HCT116 (cell line): ENCODE measurements around the gene C17orf100. TPM values are rescaled to one million over a fixed set of nuclear protein-coding genes. Genes with fewer than 3 reads are reported as not detected.

Source experiments
- ATAC-seq: fragments of 200-7000 bp; cut with Tn5 transposase; 2 replicates; pipeline ENCODE4 v1.9.1; 2020; ENCODE audit warnings: mild to moderate bottlenecking, moderate library complexity
- BruUV-seq: library from RNA; stranded (reverse); fragments of 400-500 nt; replicated peaks from 2 replicates; lab custom pipeline; 2021; lab: Mats Ljungman, UMichigan
- CTCF ChIA-PET: fragments of 300-600 bp; sonication (Branson Sonifier 250); formaldehyde crosslinking; loops from one replicate; lab custom pipeline; 2021; ENCODE audit warnings: antibody characterized with exemption; lab: Charles Lee
- POLR2A ChIA-PET: fragments of 300-600, 350-600 bp; sonication (Branson Sonifier 250); formaldehyde crosslinking; loops from one replicate; lab custom pipeline; 2021; ENCODE audit warnings: antibody characterized with exemption; lab: Charles Lee
- RAD21 ChIA-PET, 2 experiments: fragments of 300-600 bp; sonication (Branson Sonifier 250); formaldehyde crosslinking; loops; one replicate each; lab custom pipeline; 2023; ENCODE audit warnings: low total read pairs in 2 of 2; ENCODE audit not compliant: uncharacterized antibody in 2 of 2, unreplicated experiment in 2 of 2, low non-redundant PET in 1 of 2; lab: Charles Lee
- DNase-seq: peaks from one replicate; pipeline ENCODE4 v3.0.0-alpha.2; 2010; ENCODE audit warnings: low read depth, low spot score
- H2AFZ ChIP-seq: fragments of 200-600 bp; shearing (Covaris generic), sonication (generic); 2 replicates; pipeline ENCODE4 v1.6.1; 2017; ENCODE audit warnings: low read depth, mixed run types, mixed read lengths, antibody characterized with exemption, low read length; ENCODE audit not compliant: poor library complexity, severe bottlenecking
- H3K27ac ChIP-seq: 2 replicates; pipeline ENCODE4 v1.5.1; 2012; ENCODE audit warnings: low read depth, low read length
- H3K27me3 ChIP-seq: fragments of 200-600 bp; sonication (generic); 2 replicates; pipeline ENCODE4 v1.6.1; 2016; ENCODE audit warnings: mixed run types, low read length, mixed read lengths; ENCODE audit not compliant: insufficient read depth
- H3K36me3 ChIP-seq, 2 experiments: fragments of 200-500 bp in 1 of 2; fragments of 200-600 bp in 1 of 2; sonication (Bioruptor generic) in 1 of 2; sonication (generic) in 1 of 2; 2 replicates each; pipeline versions ENCODE4 v1.5.1 to v1.6.1; 2014 to 2016; ENCODE audit warnings: low read length in 2 of 2, inconsistent platforms in 1 of 2, mixed read lengths in 1 of 2, mixed run types in 1 of 2; ENCODE audit not compliant: insufficient read depth in 2 of 2, control insufficient read depth in 1 of 2
- H3K4me1 ChIP-seq, 2 experiments: fragments of 200-600 bp in 1 of 2; sonication (generic) in 1 of 2; 2 replicates each; pipeline versions ENCODE4 v1.5.1 to v1.6.1; 2012 to 2017; ENCODE audit warnings: low read length in 2 of 2, inconsistent platforms in 1 of 2, mild to moderate bottlenecking in 1 of 2, mixed read lengths in 1 of 2, mixed run types in 1 of 2, moderate library complexity in 1 of 2; ENCODE audit not compliant: insufficient read depth in 2 of 2, control insufficient read depth in 1 of 2
- H3K4me2 ChIP-seq: fragments of 200-600 bp; sonication (generic); 2 replicates; pipeline ENCODE4 v1.6.1; 2017; ENCODE audit warnings: mixed run types, low read length, mixed read lengths
- H3K4me3 ChIP-seq, 2 experiments: fragments of 200-600 bp in 1 of 2; sonication (generic) in 1 of 2; replicated peaks in 1 of 2; 2 replicates each; pipeline ENCODE4 v1.5.1; 2011 to 2016; ENCODE audit warnings: low read length in 2 of 2, control low read depth in 1 of 2, low read depth in 1 of 2, mild to moderate bottlenecking in 1 of 2, mixed read lengths in 1 of 2, mixed run types in 1 of 2
- H3K79me2 ChIP-seq: fragments of 200-600 bp; sonication (generic); 2 replicates; pipeline ENCODE4 v1.6.1; 2017; ENCODE audit warnings: mild to moderate bottlenecking, mixed run types, low read length, moderate library complexity, mixed read lengths; ENCODE audit not compliant: insufficient read depth
- H3K9ac ChIP-seq: fragments of 200-600 bp; sonication (generic); 2 replicates; pipeline ENCODE4 v1.6.1; 2016; ENCODE audit warnings: low read length, mixed read lengths
- H3K9me2 ChIP-seq: fragments of 200-600 bp; sonication (generic), shearing (Covaris generic); 2 replicates; pipeline ENCODE4 v1.6.1; 2017; ENCODE audit warnings: mixed run types, mild to moderate bottlenecking, moderate library complexity; ENCODE audit not compliant: insufficient read depth
- H3K9me3 ChIP-seq, 2 experiments: fragments of 200-500 bp in 1 of 2; fragments of 200-600 bp in 1 of 2; sonication (Bioruptor generic) in 1 of 2; sonication (generic) in 1 of 2; 2 replicates each; pipeline ENCODE4 v1.6.1; 2014 to 2017; ENCODE audit warnings: low read length in 2 of 2, mixed read lengths in 2 of 2, inconsistent platforms in 1 of 2, low read depth in 1 of 2, mild to moderate bottlenecking in 1 of 2, mixed run types in 1 of 2, moderate library complexity in 1 of 2; ENCODE audit not compliant: control insufficient read depth in 1 of 2, insufficient read depth in 1 of 2
- H4K20me1 ChIP-seq: fragments of 200-600 bp; sonication (generic), shearing (Covaris generic); 2 replicates; pipeline ENCODE4 v1.6.1; 2017; ENCODE audit warnings: mixed run types, mild to moderate bottlenecking, moderate library complexity; ENCODE audit not compliant: insufficient read depth
- EGR1 ChIP-seq: IDR thresholded peaks from 2 replicates; pipeline ENCODE4 v1.6.1; 2012; ENCODE audit warnings: low read depth
- ELF1 ChIP-seq: IDR thresholded peaks from 2 replicates; pipeline ENCODE4 v1.6.1; 2012; ENCODE audit warnings: low read depth, borderline replicate concordance
- EZH2 ChIP-seq: fragments of 200-600 bp; sonication (generic); IDR thresholded peaks from 2 replicates; pipeline ENCODE4 v1.6.1; 2017; ENCODE audit warnings: antibody characterized with exemption, mixed run types
- FOSL1 ChIP-seq: IDR thresholded peaks from 2 replicates; pipeline ENCODE4 v1.6.1; 2012; ENCODE audit warnings: low read depth
- JUND ChIP-seq: IDR thresholded peaks from 2 replicates; pipeline ENCODE4 v1.6.1; 2012
- MAX ChIP-seq: IDR thresholded peaks from 2 replicates; pipeline ENCODE4 v1.6.1; 2012
- POLR2AphosphoS5 ChIP-seq: IDR thresholded peaks from 2 replicates; pipeline ENCODE4 v1.6.1; 2011; ENCODE audit warnings: mild to moderate bottlenecking, low read depth, low read length, moderate library complexity
- RAD21 ChIP-seq: IDR thresholded peaks from 2 replicates; pipeline ENCODE4 v1.6.1; 2012; ENCODE audit warnings: low read depth, mild to moderate bottlenecking
- SP1 ChIP-seq: IDR thresholded peaks from 2 replicates; pipeline ENCODE4 v1.6.1; 2012; ENCODE audit warnings: low read depth
- SRF ChIP-seq: IDR thresholded peaks from 2 replicates; pipeline ENCODE4 v1.6.1; 2012; ENCODE audit warnings: low read depth
- intact Hi-C: fragments of 100-400 bp; cut with micrococcal nuclease; formaldehyde crosslinking; loops from 2 replicates; pipeline ENCODE4 v1.10.0; 2022
- total RNA-seq: library from RNA; stranded (reverse); gene quantifications from one replicate; pipeline ENCODE4 v1.2.1, GENCODE V29; 2021; ENCODE audit not compliant: unreplicated experiment
- TF ChIP-seq, protein P1 (sequence below): IDR thresholded peaks from 2 replicates; pipeline ENCODE4 v1.6.1; 2011; ENCODE audit warnings: mild to moderate bottlenecking, low read length, moderate library complexity; ENCODE audit not compliant: insufficient replicate concordance; ENCODE audit errors: extremely low read depth
- TF ChIP-seq, protein P2 (sequence below), 3 experiments: fragments of 200-600 bp in 1 of 3; sonication (generic) in 1 of 3; IDR thresholded peaks in 2 of 3; conservative IDR thresholded peaks in 1 of 3; 2 replicates each; pipeline ENCODE4 v1.5.1; 2012 to 2017; ENCODE audit warnings: low read depth in 2 of 3, low read length in 2 of 3, antibody characterized with exemption in 1 of 3, borderline replicate concordance in 1 of 3, control low read depth in 1 of 3, mild to moderate bottlenecking in 1 of 3, mixed read lengths in 1 of 3, mixed run types in 1 of 3, moderate library complexity in 1 of 3; ENCODE audit not compliant: insufficient read depth in 1 of 3

C17orf100 gene
- total RNA-seq, 1 experiment from 2014 or later: 0.76 TPM

DNA sequence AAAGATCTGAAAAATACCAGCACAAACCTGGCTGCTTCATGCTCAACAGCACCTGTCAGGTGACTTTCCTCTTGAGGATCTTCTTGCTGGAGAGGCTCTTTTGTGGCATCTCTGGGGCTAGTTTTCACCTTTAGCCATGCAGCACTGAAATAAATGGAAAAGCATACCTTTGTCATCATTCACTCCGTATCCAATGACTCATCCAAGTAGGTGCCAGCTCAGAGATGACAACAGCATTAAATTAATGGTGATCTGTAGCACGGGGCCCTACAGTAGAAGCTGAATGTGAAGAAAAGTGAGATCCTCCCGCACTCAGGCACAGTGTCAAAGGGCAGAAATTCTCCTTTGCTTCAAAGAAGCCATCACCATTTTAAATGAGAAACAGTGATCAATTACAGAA lies 43.2 kb upstream of the C17orf100 start:
- ChIA-PET RAD21 (no interaction called here), CTCF (interaction anchor here (0.9 kb wide), 1 partner anchor 11 kb away, joined by 4 read pairs; no protein-coding TSS in a partner anchor), POLR2A (interaction anchor here (1.4 kb wide), 1 partner anchor 9 kb away, joined by 4 read pairs; no protein-coding TSS in a partner anchor)
- no peaks in the 10 kb centered on the region for H3K9me3 ChIP-seq
- H3K27me3 ChIP-seq: no peaks in the 10 kb centered on the region
- BruUV-seq: no TSS peak
- TF ChIP-seq EGR1 (no peak), SRF (no peak), JUND (peak; percentile 78), POLR2AphosphoS5 (no peak), SP1 (no peak; the same call in 1 of the 2 replicates), EZH2 (no peak), RAD21 (no peak), ELF1 (no peak), MAX (peak; percentile 44; the same call in 1 of the 2 replicates), FOSL1 (peak; percentile 91)
- TF ChIP-seq, protein P1, sequence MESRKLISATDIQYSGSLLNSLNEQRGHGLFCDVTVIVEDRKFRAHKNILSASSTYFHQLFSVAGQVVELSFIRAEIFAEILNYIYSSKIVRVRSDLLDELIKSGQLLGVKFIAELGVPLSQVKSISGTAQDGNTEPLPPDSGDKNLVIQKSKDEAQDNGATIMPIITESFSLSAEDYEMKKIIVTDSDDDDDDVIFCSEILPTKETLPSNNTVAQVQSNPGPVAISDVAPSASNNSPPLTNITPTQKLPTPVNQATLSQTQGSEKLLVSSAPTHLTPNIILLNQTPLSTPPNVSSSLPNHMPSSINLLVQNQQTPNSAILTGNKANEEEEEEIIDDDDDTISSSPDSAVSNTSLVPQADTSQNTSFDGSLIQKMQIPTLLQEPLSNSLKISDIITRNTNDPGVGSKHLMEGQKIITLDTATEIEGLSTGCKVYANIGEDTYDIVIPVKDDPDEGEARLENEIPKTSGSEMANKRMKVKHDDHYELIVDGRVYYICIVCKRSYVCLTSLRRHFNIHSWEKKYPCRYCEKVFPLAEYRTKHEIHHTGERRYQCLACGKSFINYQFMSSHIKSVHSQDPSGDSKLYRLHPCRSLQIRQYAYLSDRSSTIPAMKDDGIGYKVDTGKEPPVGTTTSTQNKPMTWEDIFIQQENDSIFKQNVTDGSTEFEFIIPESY: no peak
- TF ChIP-seq, protein P2, sequence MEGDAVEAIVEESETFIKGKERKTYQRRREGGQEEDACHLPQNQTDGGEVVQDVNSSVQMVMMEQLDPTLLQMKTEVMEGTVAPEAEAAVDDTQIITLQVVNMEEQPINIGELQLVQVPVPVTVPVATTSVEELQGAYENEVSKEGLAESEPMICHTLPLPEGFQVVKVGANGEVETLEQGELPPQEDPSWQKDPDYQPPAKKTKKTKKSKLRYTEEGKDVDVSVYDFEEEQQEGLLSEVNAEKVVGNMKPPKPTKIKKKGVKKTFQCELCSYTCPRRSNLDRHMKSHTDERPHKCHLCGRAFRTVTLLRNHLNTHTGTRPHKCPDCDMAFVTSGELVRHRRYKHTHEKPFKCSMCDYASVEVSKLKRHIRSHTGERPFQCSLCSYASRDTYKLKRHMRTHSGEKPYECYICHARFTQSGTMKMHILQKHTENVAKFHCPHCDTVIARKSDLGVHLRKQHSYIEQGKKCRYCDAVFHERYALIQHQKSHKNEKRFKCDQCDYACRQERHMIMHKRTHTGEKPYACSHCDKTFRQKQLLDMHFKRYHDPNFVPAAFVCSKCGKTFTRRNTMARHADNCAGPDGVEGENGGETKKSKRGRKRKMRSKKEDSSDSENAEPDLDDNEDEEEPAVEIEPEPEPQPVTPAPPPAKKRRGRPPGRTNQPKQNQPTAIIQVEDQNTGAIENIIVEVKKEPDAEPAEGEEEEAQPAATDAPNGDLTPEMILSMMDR (IDR thresholded peaks at IDR 0.05 in 2 of 3, conservative IDR thresholded peaks at IDR 0.05 in 1 of 3; ENCODE audit: borderline replicate concordance in 1 of 3, insufficient read depth in 1 of 3, low read depth in 2 of 3, low read length in 2 of 3): no peak
- peak overlapping the region; percentile 49; the same call in 1 of the 2 replicates for H3K27ac ChIP-seq
- 0 out of 4 replicates have a peak overlapping the region, but pooled peaks of 1 of the 2 experiments have one; percentile 0 for H3K4me3 ChIP-seq
- no peaks in the 10 kb centered on the region for H4K20me1 ChIP-seq
- peak; percentile 94 for ATAC-seq
- peaks cover 11 to 23% of the 10 kb centered on the region in 2 experiments for H3K4me1 ChIP-seq
- intact Hi-C loops: no loop called here
- peak overlapping the region; percentile 28 for H3K9ac ChIP-seq
- H3K4me2 ChIP-seq: peak overlapping the region; percentile 47
- H2AFZ ChIP-seq: no peak overlapping the region
- DNase-seq: peak; percentile 49
- peaks cover 30 to 41% of the 10 kb centered on the region in 2 experiments for H3K36me3 ChIP-seq
- peaks cover 6% of the 10 kb centered on the region for H3K79me2 ChIP-seq
- H3K9me2 ChIP-seq: no peaks in the 10 kb centered on the region
